HG03175 (cell line): ENCODE measurements around the gene CDC20B.
A peak's percentile ranks its signal among the peaks of the same experiment; 100 is the strongest.

ENCODE experiments used
- ATAC-seq: cut with Tn5 transposase; IDR thresholded peaks from one replicate; pipeline ENCODE4 v1.9.1; 2021; ENCODE audit warnings: mild to moderate bottlenecking, moderate library complexity; ENCODE audit not compliant: unreplicated experiment

Gene CDC20B, protein sequence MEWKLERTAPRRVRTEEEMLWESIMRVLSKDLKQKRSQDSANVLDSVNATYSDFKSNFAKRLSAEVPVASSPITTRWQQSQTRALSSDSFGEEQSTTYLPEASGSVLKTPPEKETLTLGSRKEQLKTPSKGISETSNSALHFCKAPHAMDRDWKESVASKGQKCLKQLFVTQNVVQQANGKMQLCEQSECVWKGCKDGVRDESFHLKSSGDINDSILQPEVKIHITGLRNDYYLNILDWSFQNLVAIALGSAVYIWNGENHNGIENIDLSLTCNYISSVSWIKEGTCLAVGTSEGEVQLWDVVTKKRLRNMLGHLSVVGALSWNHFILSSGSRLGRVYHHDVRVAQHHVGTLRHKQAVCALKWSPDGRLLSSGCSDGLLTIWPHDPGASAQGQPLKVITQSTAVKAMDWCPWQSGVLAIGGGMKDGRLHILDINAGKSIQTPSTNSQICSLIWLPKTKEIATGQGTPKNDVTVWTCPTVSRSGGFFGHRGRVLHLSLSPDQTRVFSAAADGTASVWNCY

DNA sequence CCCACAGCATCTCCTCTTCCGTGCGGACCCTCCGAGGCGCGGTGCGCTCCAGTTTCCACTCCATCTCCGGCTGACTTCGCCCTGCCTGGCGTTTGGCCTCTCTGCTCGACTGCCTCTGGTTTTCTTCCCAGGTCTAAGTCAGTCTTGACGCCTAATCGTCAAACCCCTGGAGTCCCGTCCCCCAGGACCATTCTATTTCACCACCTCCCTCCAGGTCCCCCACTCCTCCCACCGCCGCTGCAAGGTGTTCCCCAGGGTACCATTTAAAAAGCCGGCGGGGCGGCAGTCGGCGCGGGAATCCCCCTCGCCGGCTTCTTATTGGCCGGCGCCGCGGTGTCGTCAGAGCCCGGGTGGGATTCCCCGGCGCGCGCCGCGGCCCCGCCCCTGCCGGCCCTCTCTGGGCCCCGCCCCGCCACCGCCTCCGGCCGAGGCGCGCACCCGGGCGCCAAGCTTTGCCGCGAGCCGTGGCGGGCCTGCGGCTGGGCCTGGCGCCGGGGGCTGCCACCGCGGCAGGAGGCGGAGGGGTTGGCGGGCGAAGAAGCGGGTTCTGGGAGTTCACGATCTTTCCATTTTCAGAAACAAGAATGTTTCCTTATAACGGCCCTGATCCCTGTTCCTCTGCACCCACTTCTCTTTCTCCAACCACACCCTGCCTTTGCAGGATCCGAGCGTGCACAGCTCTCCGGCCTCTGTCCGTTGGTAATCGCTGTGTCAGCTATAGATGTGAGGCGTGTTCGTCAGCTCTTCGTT is at the start of gene CDC20B:
Gene CDC20B (minus strand): TSS at position 241 of the 750 bp plus-strand sequence. CDS start 177 bp downstream, at position 64.
- peak; percentile 81 for ATAC-seq

DNA sequence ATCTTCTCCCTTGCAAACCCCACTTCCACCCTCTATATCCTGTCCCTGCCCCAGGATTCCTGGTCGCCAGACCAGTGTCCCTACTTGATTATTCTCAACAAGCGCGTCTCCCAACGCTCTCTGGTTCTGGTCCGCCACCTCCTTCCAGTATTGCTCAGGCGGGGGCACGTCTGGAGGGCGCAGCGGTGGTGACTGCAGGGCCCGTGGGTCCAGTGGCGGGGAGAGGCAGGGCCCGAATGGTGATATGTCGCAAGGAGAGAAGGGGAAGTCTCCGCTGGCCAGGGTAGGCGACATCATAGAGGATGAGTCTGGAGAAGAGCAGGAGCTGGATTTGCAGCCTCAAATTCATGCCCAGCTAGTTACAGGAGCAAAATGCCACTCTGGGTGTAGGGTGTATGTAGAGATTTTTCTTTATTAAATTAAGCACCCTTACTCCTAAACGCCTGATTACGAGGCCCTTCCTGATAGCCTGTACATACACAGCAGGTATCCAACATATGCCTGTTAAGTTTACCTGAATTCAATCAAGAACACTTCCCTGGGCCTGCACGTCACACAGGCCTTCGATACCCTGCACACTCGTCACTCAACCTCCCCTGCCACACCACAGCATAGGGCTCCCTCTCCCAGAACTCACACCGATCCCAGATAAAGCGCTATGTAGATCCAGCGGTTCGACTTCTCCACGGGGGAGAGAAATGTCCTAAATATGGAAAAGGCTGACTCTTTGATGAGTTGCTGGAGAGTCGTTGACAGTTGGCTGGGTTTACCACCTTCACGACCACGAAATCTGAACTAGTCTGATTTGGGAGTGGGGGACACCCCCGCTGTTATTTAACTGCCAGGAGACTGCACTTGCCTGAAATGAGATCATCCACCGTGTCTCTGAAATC is 49.4 kb upstream of the CDC20B start:
- ATAC-seq: no peak

DNA sequence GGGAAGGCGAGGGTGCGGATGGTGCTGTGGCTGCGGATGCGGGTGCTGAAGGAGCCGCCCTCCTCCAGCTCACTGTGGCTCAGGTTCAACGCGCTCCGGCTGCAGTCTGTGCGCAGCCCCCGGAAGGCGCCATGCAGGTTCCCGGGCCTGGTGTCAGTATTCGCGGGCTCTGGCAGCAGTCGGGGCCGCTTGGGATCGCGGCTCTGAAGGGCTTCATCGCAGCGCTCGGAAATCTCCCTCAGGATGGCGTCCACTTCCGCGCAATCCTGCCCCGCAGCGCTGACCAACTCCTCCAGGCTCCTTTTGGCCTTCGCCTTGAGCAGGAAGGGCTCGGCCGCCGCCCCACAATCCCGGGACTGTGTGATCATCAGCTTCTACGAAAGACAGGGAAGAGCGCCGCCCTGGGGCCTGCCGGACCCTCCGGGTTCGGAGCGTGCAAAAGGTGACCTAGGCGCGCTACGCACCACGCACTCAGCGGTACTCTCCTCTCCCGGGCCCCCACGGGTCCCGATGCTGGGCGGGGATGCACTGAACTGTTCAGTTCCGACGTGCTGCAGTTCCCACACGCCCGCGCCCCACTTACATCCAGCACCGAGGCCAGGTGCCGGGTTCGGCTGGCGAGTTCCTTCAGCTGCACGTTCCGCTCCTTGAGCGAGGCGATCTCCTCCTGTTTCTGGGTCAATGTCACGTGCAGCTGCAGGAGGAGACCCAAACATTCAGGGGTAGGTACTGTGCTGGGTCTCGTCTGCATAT is 47.6 kb upstream of the CDC20B start:
- ATAC-seq: no peak

DNA sequence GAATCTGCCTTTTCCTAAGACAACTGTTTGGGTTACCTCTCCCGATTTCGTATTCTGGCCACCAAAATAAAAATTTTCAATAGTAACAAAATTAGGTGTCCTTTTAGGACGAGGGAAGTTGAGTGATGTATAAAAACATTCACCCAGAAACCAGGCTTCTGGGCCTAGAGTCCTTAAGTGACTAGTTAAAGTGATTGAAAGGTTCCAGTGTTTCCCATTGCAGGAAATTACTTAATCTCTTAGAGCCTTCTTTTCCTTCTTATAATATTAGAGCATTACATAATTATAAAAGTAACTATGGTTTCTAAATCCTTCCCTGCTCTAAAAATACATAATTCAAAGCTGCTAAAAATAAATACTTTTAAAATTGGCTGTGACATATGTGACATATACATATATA is 46.8 kb upstream of the CDC20B start:
- ATAC-seq: no peak

DNA sequence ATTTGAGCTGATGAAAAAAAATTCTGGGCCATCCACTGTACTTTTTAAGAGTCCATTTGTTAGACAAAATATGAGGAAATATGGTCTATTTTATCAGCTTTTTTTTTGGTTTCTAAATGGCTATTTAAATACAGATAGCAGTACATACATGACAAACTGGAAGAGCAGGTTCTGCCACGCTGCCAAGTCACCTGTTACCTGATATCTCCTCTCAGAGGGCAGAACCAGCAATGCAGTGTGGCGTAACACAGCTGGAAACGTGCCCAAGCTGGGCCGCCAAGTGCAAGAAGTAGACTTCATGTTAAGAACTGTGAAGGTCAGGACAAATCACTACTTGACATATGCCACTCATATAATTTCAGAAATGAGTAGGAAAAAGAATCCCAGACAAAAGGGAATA is 46.0 kb upstream of the CDC20B start:
- ATAC-seq: no peak

DNA sequence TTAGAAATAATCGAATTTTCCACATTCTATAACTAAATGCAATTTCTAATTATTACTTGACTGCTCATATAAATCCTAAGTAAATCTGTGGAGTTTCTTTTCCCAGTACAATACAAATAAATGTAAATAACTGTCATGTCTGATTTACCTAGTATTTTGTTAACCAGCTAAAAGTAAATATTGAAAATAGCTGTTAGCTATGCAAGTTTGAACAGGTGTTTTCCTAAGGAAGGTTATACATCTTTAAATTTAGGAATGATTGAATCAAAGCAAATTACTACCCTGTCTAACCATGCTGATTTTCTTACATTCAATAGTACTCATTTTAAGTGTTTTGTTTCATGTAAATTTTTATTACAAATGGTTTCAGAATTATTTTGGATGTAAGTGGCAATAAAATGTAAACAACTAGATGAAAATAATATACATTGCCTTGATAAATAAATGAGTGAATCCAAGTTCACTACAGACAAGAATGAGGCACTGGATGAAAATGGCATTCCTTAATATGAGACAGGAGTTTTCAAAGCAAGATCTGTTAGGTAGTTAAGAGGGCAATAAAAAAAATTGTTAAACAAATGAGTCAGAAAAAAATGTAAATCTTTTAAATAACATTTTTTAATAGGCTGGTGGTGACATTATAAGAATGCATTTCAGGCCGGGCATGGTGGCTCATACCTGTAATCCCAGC is 38.4 kb upstream of the CDC20B start:
- ATAC-seq: no peak

DNA sequence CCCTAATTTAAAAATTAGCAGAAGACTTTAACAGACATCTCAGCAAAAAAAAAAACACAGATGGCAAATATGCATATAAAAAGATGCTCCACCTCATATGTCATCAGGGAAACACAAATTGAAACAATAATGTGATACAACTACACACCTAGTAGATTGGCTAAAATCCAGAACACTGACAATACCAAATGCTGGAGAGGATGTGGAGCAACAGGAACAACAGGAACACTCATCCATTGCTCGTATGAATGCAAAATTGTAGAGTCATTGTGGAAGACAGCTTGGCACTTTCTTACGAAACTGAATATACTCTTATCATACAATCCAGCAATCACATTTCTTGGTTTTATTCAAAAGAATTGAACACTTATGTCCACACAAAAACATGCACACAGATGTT is 32.0 kb upstream of the CDC20B start:
- ATAC-seq: no peak

DNA sequence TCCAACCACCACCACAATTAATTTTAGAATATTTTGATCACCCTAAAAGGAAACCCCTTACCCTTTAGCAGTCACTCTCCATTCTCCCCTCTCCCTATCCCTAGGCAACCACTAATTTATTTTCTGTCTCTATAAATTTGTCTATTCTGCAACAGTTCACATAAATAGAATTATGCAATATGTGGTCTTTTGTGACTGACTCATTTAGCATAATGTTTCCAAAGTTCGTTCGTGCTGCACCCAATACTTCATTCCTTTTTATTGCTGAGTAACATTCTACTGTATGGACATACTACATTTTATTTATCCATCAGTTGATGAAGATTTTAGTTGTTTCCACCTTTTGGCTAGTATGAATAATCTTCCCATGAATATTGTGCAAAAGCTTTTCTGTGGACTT is 18.2 kb upstream of the CDC20B start:
- no peak for ATAC-seq

DNA sequence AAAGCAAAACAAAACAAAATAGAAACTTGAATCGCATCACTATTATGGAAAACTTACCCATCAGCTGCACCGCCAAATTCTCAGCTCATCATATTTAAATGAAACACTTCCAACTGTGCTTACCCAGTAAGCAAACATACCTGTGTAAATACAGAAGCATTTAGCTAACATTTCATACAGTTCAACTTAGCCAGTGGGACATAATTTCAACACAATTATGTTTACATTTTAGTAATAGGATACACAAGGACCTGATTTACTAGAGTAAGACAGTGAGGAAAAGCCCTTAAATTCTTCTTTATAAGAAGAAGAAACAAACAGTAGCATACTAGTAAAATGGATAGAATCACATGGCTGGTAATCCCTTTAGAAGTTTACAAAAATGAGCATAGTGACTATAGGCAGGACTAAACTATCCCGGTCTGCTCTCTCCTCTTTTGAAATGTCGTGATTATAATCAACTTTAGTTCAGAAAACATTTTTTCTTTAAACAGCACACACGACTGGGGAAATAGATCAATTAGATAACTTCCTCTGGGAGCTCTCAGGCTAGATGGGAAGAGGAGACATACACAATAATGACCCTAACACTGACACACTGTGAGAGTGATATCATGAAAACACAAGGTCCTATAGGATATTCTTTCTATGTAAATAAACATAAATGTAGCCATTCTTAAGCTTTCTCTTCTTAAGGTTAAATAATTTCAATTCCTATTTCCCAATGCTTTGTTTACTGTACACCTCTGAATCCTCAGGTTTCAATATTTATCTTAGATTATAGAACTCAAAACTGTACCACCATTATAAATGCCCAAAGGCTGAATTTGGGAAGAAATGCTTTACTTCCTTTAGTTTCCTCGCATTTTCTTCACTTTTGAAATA is 15.9 kb upstream of the CDC20B start:
- no peak for ATAC-seq

DNA sequence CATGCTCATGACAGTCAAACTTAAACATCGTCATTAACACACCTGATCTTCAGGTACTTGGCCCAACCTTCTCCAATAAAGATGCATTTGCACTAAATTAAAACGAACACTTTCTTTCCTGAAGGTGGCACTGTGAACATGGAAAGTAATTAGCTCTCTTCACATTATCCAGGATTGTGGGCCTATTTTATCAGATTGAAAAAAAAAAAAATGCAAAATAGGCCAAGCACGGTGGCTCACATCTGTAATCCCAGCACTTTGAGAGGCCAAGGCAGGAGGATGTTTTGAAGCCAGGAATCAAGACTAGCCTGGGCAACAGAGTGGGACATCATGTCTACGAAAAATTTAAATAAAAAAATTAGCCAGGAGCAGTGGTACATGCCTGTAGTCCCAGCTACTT is 14.4 kb upstream of the CDC20B start:
- no peak for ATAC-seq

DNA sequence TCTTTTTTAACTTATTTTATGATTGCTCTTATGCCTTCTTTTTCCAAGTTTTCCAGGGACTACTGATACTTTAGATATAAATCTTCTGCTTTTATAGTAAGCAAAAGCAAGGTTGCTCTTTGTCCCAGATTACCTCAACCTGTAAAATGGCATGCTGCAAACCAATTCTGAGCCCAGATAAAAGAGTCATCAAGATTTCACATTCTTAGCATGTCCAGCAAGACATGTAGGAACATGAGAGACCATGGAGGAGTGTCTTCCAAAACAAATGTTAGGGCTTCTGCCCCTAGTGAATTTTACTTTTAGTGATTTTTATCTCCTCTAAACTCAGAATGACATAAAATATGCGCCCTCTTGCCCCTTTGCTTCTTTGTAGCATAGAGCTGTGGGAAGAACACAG is 7.0 kb upstream of the CDC20B start:
- no peak for ATAC-seq

DNA sequence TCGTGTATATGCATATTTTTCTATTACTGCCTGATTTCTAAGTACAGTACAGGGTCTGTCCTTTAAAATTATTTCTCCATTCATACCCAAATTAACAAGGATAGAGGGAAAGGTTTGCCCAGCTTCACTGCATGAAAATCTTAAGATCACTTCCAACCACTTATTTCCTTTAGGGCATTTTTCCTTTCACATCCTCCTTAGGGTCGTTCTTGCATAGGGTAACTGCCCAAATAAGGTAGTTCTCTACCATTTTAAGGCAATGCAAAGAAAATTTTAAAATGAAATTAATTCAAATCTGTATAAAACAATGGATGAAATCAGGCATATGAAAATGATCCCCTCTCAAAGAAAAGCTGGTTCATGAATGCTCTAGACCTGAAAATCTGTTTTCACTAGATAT is 4.1 kb upstream of the CDC20B start:
- no peak for ATAC-seq

DNA sequence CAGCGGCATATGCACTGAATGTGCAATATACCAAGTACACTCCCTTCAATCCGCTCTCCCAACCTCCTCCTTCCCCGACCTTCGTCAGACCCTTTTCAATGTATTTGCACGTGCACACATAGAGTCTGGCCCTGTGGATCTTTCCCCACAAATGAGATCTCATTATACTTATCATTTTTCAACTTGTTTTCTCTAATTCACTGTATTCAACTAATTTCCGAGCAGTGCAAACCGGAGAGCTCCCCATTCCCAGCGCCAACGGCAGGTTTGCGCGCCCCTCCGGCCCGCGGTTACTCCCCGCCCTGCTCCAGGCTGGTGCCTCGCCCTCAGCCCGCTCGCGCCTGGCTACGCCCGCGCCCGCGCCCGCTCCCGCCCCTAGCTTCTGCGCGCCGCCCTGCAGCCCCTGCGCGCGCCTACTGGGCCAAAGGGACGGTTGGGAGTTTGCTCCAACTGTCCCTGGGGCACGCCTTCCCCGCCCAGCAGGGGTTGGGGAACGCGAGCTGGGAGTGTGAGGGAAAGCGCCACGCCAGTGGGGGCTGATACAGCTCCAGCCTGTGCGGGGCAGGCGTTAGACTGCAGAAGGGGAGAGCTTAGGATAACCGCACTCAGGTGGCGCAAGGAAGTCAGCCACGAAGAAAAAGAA is 3.3 kb upstream of the CDC20B start:
- ATAC-seq: no peak

DNA sequence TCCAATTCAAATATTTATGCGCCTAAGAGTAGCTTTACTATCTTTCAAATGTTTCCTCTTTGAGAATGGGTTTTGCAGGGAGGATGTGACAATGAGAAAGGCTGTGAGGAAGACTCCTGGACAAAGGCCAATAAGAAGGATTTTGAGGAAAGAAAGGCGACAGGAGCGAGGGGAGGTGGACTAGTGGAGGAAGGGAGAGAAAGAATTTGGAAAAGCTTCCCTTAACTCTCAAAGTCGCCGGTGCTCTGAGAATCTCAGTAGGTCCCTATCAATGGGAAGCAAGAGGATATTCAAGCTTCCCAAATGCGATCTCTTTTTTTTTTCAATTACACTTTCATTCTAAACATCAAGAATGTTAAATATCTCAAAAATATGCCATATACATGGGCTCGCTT is 2.8 kb upstream of the CDC20B start:
- no peak for ATAC-seq

DNA sequence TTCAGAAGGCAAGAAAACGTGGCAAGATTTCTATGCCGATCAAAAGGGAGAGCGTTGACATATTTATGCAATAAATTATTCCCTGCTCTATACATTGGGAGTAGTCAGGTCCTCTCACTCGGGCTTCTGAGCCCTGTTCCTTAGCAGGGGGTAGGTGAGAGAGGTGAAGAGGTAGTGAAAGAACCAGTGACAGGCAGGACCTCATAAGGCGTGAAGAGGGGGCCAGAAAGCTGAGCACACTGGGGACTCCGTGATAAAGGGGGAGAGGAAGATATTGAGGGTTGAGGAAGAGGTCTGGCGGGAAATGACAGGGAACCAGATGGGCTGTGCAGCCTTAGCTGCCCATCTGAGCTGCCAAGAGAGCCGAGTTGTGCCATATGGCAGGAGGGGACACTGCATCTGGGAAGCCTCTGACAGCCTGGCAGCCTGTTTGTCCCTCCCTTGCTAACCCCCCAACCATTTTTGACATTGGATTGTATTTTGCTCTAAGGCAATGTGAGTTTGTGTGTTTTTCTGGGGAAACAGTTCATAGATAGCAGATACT is 782 bp upstream of the CDC20B start:
- no peak for ATAC-seq

DNA sequence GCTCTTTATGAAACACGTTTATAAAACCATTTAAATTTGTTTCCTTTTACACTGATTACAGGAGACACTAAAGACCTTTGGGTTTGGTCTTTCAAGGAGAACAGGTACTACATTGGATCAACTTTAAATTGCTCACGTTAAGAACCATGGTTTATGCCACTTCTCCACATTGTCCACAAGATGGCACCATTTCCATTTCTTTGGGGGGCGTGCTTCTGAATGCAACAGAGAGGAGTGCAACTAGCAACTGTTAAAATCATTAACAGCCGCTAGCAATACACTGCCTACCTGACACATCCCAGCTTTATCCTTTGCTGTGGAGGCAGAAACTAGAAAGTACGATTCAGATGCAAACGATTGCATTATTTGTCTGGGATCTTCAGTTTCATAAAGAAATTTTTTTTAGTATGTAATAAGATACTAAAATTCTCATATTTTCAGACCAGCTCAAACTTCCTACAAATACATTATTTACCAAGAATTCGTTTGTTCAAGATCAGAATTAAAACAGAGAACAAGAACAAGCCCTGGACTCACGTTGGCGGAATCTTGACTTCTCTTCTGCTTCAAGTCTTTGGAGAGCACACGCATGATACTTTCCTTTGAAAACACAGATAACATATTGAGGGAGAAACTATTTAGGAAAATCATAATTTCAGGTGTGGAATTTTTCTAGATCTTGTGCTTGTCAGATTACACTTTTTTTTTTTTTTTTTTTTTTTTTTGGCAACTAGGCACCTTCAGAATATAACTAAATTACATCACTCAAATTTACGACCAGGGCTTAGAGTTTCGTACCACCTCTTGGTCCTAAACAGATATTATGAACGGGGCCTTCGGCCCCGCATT is 702 bp downstream of the CDC20B start:
- ATAC-seq: peak; percentile 74

DNA sequence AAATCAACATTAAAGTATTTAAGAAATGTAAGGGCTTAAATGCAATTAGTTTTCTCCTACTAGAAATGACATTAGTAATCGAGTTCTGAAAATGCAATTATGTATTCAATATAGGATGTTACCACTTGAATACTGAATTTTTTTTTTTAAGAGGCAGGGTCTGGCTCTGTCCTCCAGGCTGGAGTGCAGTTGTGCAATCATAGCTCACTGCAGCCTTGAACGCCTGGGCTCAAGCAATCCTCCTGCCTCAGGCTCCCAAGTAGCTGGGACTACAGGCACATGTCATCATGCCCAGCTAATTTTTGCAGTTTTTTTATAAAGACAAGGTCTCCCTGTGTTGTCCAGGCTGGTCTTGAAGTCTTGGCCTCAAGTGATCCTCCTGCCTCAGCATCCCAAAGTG is 1.5 kb downstream of the CDC20B start:
- no peak for ATAC-seq
